ENCODE measurements around the gene KIF26A. TPM values are rescaled to one million over a fixed set of nuclear protein-coding genes. Genes with fewer than 3 reads are reported as not detected.

The KIF26A gene
- total RNA-seq (ENCODE audit: low replicate concordance): under 0.01 TPM in 1 of 2 replicates, not detected in the other

GRCh38 chr14:104138098-104138717 is at the start of gene KIF26A:
KIF26A (plus strand) TSS chr14:104138587; CDS start chr14:104138723, 136 bp downstream.
- DNase-seq (ENCODE audit: low read depth): no peak
- TF ChIP-seq CTCF (IDR thresholded peaks at IDR 0.05; ENCODE audit: insufficient read depth, low read length): no peak
- no peak within 1 kb of the TSS for H3K4me3 ChIP-seq (ENCODE audit: low read depth, low read length)

- H3K4me3 ChIP-seq (ENCODE audit: low read depth, low read length): no peak overlapping the region
- DNase-seq (ENCODE audit: low read depth): no peak
- TF ChIP-seq CTCF (IDR thresholded peaks at IDR 0.05; ENCODE audit: insufficient read depth, low read length): no peak
Measured at GRCh38 chr14:104090071-104090748, 48.2 kb upstream of the KIF26A start.

- TF ChIP-seq CTCF (IDR thresholded peaks at IDR 0.05; ENCODE audit: insufficient read depth, low read length): no peak
- no peak for DNase-seq (ENCODE audit: low read depth)
- no peak overlapping the region for H3K4me3 ChIP-seq (ENCODE audit: low read depth, low read length)
Measured at GRCh38 chr14:104091061-104091926, 47.1 kb upstream of the KIF26A start.

GRCh38 chr14:104091927-104092771 is 46.2 kb upstream of the KIF26A start:
- no peak for DNase-seq (ENCODE audit: low read depth)
- TF ChIP-seq CTCF (IDR thresholded peaks at IDR 0.05; ENCODE audit: insufficient read depth, low read length): no peak
- H3K4me3 ChIP-seq (ENCODE audit: low read depth, low read length): no peak overlapping the region

GRCh38 chr14:104092931-104093365 is 45.4 kb upstream of the KIF26A start:
- no peak overlapping the region for H3K4me3 ChIP-seq (ENCODE audit: low read depth, low read length)
- no peak for DNase-seq (ENCODE audit: low read depth)
- no peak for TF ChIP-seq CTCF (IDR thresholded peaks at IDR 0.05; ENCODE audit: insufficient read depth, low read length)
